HEK293T (cell line): ENCODE data around the gene DIMT1.

ENCODE experiments used
- CTCF ChIA-PET: fragments of 350-600 bp; formaldehyde crosslinking; extraction: SDS; loops from one replicate; lab custom pipeline; 2021; ENCODE audit warnings: antibody characterized with exemption, inconsistent platforms; lab: Yijun Ruan, JAX
- POLR2A ChIA-PET: fragments of 350-600 bp; formaldehyde crosslinking; extraction: SDS; loops from one replicate; lab custom pipeline; 2020; ENCODE audit warnings: antibody characterized with exemption, inconsistent platforms; lab: Yijun Ruan, JAX
- DNase-seq: peaks from one replicate; pipeline ENCODE4 v3.0.0; 2012; ENCODE audit warnings: mixed read lengths; ENCODE audit errors: extremely low spot score
- ARNT ChIP-seq: fragments of 450-650 bp; IDR thresholded peaks from 2 replicates; pipeline ENCODE4 v1.6.1; 2017; ENCODE audit warnings: mild to moderate bottlenecking
- BHLHE40 ChIP-seq: fragments of 450-650 bp; IDR thresholded peaks from 2 replicates; pipeline ENCODE4 v1.6.1; 2016; ENCODE audit warnings: mild to moderate bottlenecking, moderate library complexity, borderline replicate concordance
- CTBP1 ChIP-seq: fragments of 450-650 bp; IDR thresholded peaks from 2 replicates; pipeline ENCODE4 v1.6.1; 2016; ENCODE audit warnings: borderline replicate concordance
- ELF4 ChIP-seq: fragments of 450-650 bp; IDR thresholded peaks from 2 replicates; pipeline ENCODE4 v1.6.1; 2017; ENCODE audit warnings: antibody characterized with exemption
- FOXA1 ChIP-seq: fragments of 450-650 bp; IDR thresholded peaks from 2 replicates; pipeline ENCODE4 v1.6.1; 2016; ENCODE audit warnings: mild to moderate bottlenecking
- FOXK2 ChIP-seq: fragments of 450-650 bp; IDR thresholded peaks from 2 replicates; pipeline ENCODE4 v1.6.1; 2016; ENCODE audit warnings: mild to moderate bottlenecking
- FOXM1 ChIP-seq: fragments of 450-650 bp; IDR thresholded peaks from 2 replicates; pipeline ENCODE4 v1.6.1; 2017; ENCODE audit warnings: mild to moderate bottlenecking, borderline replicate concordance
- HDGF ChIP-seq: fragments of 450-650 bp; IDR thresholded peaks from 2 replicates; pipeline ENCODE4 v1.6.1; 2017; ENCODE audit warnings: antibody characterized with exemption, borderline replicate concordance
- L3MBTL2 ChIP-seq: fragments of 450-650 bp; conservative IDR thresholded peaks from 2 replicates; pipeline ENCODE4 v1.6.1; 2016; ENCODE audit warnings: mild to moderate bottlenecking
- LEF1 ChIP-seq: fragments of 450-650 bp; IDR thresholded peaks from 2 replicates; pipeline ENCODE4 v1.6.1; 2017; ENCODE audit warnings: mild to moderate bottlenecking, borderline replicate concordance
- NFRKB ChIP-seq: fragments of 450-650 bp; IDR thresholded peaks from 2 replicates; pipeline ENCODE4 v1.6.1; 2016; ENCODE audit warnings: mild to moderate bottlenecking, moderate library complexity
- PKNOX1 ChIP-seq: fragments of 450-650 bp; IDR thresholded peaks from 2 replicates; pipeline ENCODE4 v1.6.1; 2016
- SP1 ChIP-seq: fragments of 450-650 bp; IDR thresholded peaks from 2 replicates; pipeline ENCODE4 v1.6.1; 2017
- SUZ12 ChIP-seq: fragments of 450-650 bp; IDR thresholded peaks from 2 replicates; pipeline ENCODE4 v1.6.1; 2016; ENCODE audit warnings: mild to moderate bottlenecking
- TARDBP ChIP-seq: fragments of 450-650 bp; IDR thresholded peaks from 2 replicates; pipeline ENCODE4 v1.6.1; 2016
- ZNF384 ChIP-seq: fragments of 450-650 bp; IDR thresholded peaks from 2 replicates; pipeline ENCODE4 v1.6.1; 2016

The DIMT1 gene

GRCh38 chr5:62354028-62354874 is 49.5 kb downstream of the DIMT1 start:
- peak; percentile 24 for DNase-seq
- CTCF ChIA-PET = interaction anchor here (0.6 kb wide), 1 partner anchor 12 kb away, joined by 3 read pairs; no protein-coding TSS in a partner anchor
- POLR2A ChIA-PET = no interaction called here
- TF ChIP-seq ELF4 (no peak), TARDBP (no peak)

- no peak for TF ChIP-seq LEF1
- no peak for TF ChIP-seq CTBP1
- no peak for TF ChIP-seq ZNF384
- TF ChIP-seq HDGF = no peak
- TF ChIP-seq FOXK2 = no peak
- TF ChIP-seq PKNOX1 = no peak
- no peak for TF ChIP-seq SP1
- no peak for TF ChIP-seq SUZ12
- TF ChIP-seq TARDBP = no peak
- no peak for TF ChIP-seq FOXM1
- TF ChIP-seq FOXA1 = no peak
- TF ChIP-seq BHLHE40 = no peak
- TF ChIP-seq L3MBTL2 = no peak
- TF ChIP-seq NFRKB = no peak
- TF ChIP-seq ARNT = no peak
- CTCF ChIA-PET = no interaction called here
- no peak for DNase-seq
- POLR2A ChIA-PET = no interaction called here
Observed at GRCh38 chr5:62348723-62349481, 54.8 kb downstream of the DIMT1 start.

GRCh38 chr5:62347928-62348327 is 55.8 kb downstream of the DIMT1 start:
- DNase-seq = no peak
- CTCF ChIA-PET = no interaction called here
- TF ChIP-seq SUZ12 = no peak
- TF ChIP-seq SP1 = no peak
- TF ChIP-seq L3MBTL2 = no peak
- no peak for TF ChIP-seq NFRKB
- TF ChIP-seq BHLHE40 = no peak
- no peak for TF ChIP-seq CTBP1
- TF ChIP-seq FOXA1 = no peak
- no peak for TF ChIP-seq ZNF384
- POLR2A ChIA-PET = no interaction called here

GRCh38 chr5:62346748-62347147 is 57.0 kb downstream of the DIMT1 start:
- ChIA-PET POLR2A (no interaction called here), CTCF (no interaction called here)
- DNase-seq = no peak
- TF ChIP-seq LEF1 (no peak), PKNOX1 (peak; percentile 60; the same call in 1 of the 2 replicates)

GRCh38 chr5:62343428-62343827 is 60.3 kb downstream of the DIMT1 start:
- no peak for DNase-seq
- POLR2A ChIA-PET = interaction anchor here (0.9 kb wide), 1 partner anchor 38 kb away, joined by 3 read pairs; the partner anchor contains the start of gene KIF2A
- CTCF ChIA-PET = no interaction called here
- TF ChIP-seq SP1 (no peak), L3MBTL2 (no peak), FOXK2 (no peak), FOXM1 (no peak)

GRCh38 chr5:62342476-62342837 is 61.2 kb downstream of the DIMT1 start:
- POLR2A ChIA-PET = no interaction called here
- DNase-seq = no peak
- no peak for TF ChIP-seq ZNF384
- CTCF ChIA-PET = no interaction called here

GRCh38 chr5:62341783-62342475 is 61.8 kb downstream of the DIMT1 start:
- POLR2A ChIA-PET = no interaction called here
- no peak for TF ChIP-seq LEF1
- CTCF ChIA-PET = no interaction called here
- DNase-seq = no peak
